ENCODE measurements around the gene CUL3.

DNA sequence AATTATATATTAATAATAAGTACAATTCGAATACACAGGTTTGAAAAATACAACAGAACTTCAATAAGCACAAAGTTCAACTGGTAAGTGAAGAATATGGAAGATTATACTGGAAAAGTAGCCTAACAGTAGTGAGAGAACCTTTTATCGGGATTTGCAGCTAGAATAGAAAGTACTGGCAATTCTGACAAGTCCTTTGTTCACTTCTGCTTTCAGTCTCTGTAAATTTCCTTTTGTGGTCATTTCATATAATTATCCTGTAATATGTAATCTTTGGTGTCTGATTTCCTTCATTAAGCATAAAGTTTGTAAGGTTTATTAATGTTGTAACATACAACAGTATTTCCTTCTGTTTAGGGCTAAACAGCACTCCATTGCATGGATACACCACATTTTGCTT is 67.2 kb downstream of the CUL3 start:
- TF ChIP-seq EZH2 (IDR thresholded peaks at IDR 0.05) (no peak), FOXP2 (optimal IDR thresholded peaks at IDR 0.05; ENCODE audit: control extremely low read depth, extremely low read length, insufficient read depth) (no peak)

All from SK-N-MC (cell line).